ENCODE results near the gene TXNDC15. TPM values are rescaled to one million over a fixed set of nuclear protein-coding genes. Genes with fewer than 3 reads are reported as not detected.
"Not testable (repeated sequence)": the region's sequence is repeated elsewhere in the genome, so short reads cannot be mapped to it uniquely, and the experiment has no call there.

The TXNDC15 gene
- total RNA-seq, 1 experiment from 2014 or later = 47.4 TPM

DNA sequence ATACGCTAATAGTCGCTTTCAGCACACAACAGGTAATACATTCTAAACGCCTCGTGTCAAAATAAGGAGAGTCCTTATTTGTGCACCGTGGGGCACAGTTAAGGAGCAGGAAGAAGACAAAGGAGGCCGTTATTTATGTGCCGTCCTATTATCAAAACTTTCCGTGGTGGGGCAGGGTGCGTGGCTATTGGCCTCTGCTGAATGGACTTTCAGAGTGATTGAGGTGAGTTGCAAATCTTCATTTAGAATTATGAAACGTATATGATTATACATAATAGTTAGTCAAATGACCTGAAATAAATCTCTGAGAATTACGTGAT is 27.6 kb upstream of the TXNDC15 start:
- H3K9me3 ChIP-seq (ENCODE audit: control insufficient read depth, insufficient read depth, low read depth, low read length) = no peaks in the 10 kb centered on the region
- POLR2A ChIA-PET = interaction anchor here (0.5 kb wide), 1 partner anchor 13 kb away, joined by 3 read pairs; no protein-coding TSS in a partner anchor
- TF ChIP-seq SIN3A (IDR thresholded peaks at IDR 0.05; ENCODE audit: borderline replicate concordance, insufficient read depth, low read depth, low read length) (no peak), TCF7L2 (IDR thresholded peaks at IDR 0.05; ENCODE audit: low read depth, low read length) (no peak), POLR2AphosphoS5 (IDR thresholded peaks at IDR 0.05; ENCODE audit: low read depth, low read length) (no peak)
- TF ChIP-seq, protein P1, sequence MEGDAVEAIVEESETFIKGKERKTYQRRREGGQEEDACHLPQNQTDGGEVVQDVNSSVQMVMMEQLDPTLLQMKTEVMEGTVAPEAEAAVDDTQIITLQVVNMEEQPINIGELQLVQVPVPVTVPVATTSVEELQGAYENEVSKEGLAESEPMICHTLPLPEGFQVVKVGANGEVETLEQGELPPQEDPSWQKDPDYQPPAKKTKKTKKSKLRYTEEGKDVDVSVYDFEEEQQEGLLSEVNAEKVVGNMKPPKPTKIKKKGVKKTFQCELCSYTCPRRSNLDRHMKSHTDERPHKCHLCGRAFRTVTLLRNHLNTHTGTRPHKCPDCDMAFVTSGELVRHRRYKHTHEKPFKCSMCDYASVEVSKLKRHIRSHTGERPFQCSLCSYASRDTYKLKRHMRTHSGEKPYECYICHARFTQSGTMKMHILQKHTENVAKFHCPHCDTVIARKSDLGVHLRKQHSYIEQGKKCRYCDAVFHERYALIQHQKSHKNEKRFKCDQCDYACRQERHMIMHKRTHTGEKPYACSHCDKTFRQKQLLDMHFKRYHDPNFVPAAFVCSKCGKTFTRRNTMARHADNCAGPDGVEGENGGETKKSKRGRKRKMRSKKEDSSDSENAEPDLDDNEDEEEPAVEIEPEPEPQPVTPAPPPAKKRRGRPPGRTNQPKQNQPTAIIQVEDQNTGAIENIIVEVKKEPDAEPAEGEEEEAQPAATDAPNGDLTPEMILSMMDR (IDR thresholded peaks at IDR 0.05) = no peak
- TF ChIP-seq, protein P2, sequence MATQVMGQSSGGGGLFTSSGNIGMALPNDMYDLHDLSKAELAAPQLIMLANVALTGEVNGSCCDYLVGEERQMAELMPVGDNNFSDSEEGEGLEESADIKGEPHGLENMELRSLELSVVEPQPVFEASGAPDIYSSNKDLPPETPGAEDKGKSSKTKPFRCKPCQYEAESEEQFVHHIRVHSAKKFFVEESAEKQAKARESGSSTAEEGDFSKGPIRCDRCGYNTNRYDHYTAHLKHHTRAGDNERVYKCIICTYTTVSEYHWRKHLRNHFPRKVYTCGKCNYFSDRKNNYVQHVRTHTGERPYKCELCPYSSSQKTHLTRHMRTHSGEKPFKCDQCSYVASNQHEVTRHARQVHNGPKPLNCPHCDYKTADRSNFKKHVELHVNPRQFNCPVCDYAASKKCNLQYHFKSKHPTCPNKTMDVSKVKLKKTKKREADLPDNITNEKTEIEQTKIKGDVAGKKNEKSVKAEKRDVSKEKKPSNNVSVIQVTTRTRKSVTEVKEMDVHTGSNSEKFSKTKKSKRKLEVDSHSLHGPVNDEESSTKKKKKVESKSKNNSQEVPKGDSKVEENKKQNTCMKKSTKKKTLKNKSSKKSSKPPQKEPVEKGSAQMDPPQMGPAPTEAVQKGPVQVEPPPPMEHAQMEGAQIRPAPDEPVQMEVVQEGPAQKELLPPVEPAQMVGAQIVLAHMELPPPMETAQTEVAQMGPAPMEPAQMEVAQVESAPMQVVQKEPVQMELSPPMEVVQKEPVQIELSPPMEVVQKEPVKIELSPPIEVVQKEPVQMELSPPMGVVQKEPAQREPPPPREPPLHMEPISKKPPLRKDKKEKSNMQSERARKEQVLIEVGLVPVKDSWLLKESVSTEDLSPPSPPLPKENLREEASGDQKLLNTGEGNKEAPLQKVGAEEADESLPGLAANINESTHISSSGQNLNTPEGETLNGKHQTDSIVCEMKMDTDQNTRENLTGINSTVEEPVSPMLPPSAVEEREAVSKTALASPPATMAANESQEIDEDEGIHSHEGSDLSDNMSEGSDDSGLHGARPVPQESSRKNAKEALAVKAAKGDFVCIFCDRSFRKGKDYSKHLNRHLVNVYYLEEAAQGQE (IDR thresholded peaks at IDR 0.05; ENCODE audit: insufficient read depth in 1 of 2, low read depth in 2 of 2, low read length in 1 of 2) = no peak
- H3K27me3 ChIP-seq (ENCODE audit: control insufficient read depth, insufficient read depth, low read length) = no peaks in the 10 kb centered on the region
- peak overlapping the region; percentile 73 to 88 for H3K4me3 ChIP-seq (ENCODE audit: low read depth in 2 of 2, low read length in 2 of 2)
- ATAC-seq = no peak
- no peak for DNase-seq (ENCODE audit: low read depth, low spot score)
- H3K4me1 ChIP-seq (ENCODE audit: control insufficient read depth, insufficient read depth, low read length) = peaks cover 13% of the 10 kb centered on the region
- CTCF ChIA-PET = no interaction called here
- peak overlapping the region; percentile 94 for H3K27ac ChIP-seq (ENCODE audit: low read length)
- intact Hi-C loops (cut with micrococcal nuclease; ENCODE audit: unreplicated experiment) (no loop called here), in situ Hi-C loops (cut with HindIII; ENCODE audit: low pct_unique_long_range_greater_than_20kb, low sequenced_read_pairs) (no loop called here)
- BruUV-seq (replicated peaks) = no TSS peak
- peaks cover 6% of the 10 kb centered on the region for H3K36me3 ChIP-seq (ENCODE audit: control insufficient read depth, insufficient read depth, low read length)

DNA sequence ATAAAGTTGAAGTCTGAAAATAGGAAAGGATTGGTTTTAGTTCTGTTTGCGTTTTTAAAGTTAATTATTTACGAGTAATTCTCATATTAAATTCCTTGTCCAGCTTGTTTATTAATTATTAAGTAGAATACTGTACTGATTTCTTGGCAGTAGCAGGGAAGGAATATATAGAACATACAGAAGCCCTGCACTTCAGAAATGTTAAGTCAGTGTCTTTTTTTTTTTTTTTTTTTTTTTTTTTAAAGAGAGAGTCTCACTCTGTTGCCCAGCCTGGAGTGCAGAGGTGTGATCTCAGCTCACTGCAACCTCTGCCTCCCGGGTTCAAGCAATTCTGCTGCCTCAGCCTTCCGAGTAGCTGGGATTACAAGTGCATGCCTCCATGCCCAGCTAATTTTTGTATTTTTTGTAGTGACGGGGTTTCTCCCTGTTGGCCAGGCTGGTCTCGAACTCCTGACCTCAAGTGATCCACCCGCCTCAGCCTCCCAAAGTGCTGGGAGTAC is 24.7 kb upstream of the TXNDC15 start:
- POLR2A ChIA-PET = interaction anchor here (0.7 kb wide), 1 partner anchor 34 kb away, joined by 8 read pairs; no protein-coding TSS in a partner anchor
- in situ Hi-C loops (cut with HindIII; ENCODE audit: low pct_unique_long_range_greater_than_20kb, low sequenced_read_pairs); DNase-seq (ENCODE audit: low read depth, low spot score): not testable (repeated sequence)

DNA sequence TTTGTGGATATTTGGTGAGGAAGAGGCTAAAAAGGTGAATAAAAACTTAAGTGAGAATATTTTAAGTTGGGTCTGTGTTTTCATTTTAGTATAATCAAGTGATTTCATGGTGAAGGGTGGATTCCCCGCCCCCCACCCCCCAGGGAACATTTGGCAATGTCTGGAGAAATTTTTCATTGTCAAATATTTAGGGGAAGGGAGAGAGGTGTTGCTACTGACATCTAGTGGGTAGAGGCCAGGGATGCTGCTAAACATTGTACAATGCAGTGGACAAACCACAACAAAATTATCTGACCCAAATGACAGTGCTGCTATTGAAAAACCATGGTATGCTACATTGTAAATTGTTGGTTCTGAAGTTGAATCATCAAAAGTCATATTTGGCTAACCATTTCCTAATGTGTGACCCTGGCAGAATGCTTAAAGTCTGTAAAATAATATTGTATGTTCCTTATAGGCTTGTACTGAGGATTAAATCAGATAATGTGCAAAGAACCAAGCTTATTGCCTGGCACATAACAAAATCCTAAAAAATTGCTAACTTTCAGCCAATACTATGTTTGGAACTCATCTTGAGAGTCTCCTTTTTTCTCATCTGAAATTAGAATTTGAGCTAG is 22.8 kb upstream of the TXNDC15 start:
- intact Hi-C loops (cut with micrococcal nuclease; ENCODE audit: unreplicated experiment) = no loop called here
- BruUV-seq (replicated peaks) = no TSS peak
- Histone ChIP-seq H3K36me3 (ENCODE audit: control insufficient read depth, insufficient read depth, low read length) (peaks cover 21% of the 10 kb centered on the region), H3K27ac (ENCODE audit: low read length) (no peak overlapping the region), H3K4me3 (ENCODE audit: low read depth in 2 of 2, low read length in 2 of 2) (no peak overlapping the region), H3K27me3 (ENCODE audit: control insufficient read depth, insufficient read depth, low read length) (no peaks in the 10 kb centered on the region), H3K4me1 (ENCODE audit: control insufficient read depth, insufficient read depth, low read length) (peaks cover 6% of the 10 kb centered on the region; the same call in 1 of the 2 replicates), H3K9me3 (ENCODE audit: control insufficient read depth, insufficient read depth, low read depth, low read length) (no peaks in the 10 kb centered on the region)
- TF ChIP-seq, protein P1 (IDR thresholded peaks at IDR 0.05) = peak; percentile 50
- TF ChIP-seq SIN3A (IDR thresholded peaks at IDR 0.05; ENCODE audit: borderline replicate concordance, insufficient read depth, low read depth, low read length) = no peak
- in situ Hi-C loops (cut with HindIII; ENCODE audit: low pct_unique_long_range_greater_than_20kb, low sequenced_read_pairs) = no loop called here
- ATAC-seq (peak; percentile 70), DNase-seq (ENCODE audit: low read depth, low spot score) (no peak)
- ChIA-PET POLR2A (no interaction called here), CTCF (interaction anchor here (0.7 kb wide), 1 partner anchor 16 kb away, joined by 4 read pairs; no protein-coding TSS in a partner anchor)

More for the DNA sequence above, 24.7 kb upstream of the TXNDC15 start:
- H3K4me1 ChIP-seq (ENCODE audit: control insufficient read depth, insufficient read depth, low read length) = peaks cover 13% of the 10 kb centered on the region
- H3K27me3 ChIP-seq (ENCODE audit: control insufficient read depth, insufficient read depth, low read length); H3K27ac ChIP-seq (ENCODE audit: low read length); H3K4me3 ChIP-seq (ENCODE audit: low read depth in 2 of 2, low read length in 2 of 2); H3K36me3 ChIP-seq (ENCODE audit: control insufficient read depth, insufficient read depth, low read length); intact Hi-C loops (cut with micrococcal nuclease; ENCODE audit: unreplicated experiment); H3K9me3 ChIP-seq (ENCODE audit: control insufficient read depth, insufficient read depth, low read depth, low read length); ATAC-seq; BruUV-seq (replicated peaks): not testable (repeated sequence)
- CTCF ChIA-PET = interaction anchor here (0.5 to 0.7 kb wide), 2 partner anchors 24 to 424 kb away, joined by 3 to 4 read pairs; no protein-coding TSS in a partner anchor

DNA sequence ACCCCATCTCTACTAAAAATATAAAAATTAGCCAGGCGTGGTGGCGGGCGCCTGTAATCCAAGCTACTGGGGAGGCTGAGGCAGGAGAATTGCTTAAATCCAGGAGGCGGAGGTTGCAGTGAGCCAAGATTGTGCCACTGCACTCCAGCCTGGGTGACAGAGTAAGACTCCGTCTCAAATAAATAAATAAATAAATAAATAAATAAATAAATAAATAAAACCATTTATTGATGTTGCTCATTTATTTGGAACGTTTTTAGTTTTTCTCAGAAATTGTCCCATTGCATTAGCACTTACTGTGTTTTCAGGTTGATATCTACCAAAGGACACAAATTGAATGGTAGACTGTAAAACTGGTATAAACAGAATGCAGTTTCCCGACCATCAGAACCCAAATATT is 17.7 kb upstream of the TXNDC15 start:
- DNase-seq (ENCODE audit: low read depth, low spot score); in situ Hi-C loops (cut with HindIII; ENCODE audit: low pct_unique_long_range_greater_than_20kb, low sequenced_read_pairs); H3K4me1 ChIP-seq (ENCODE audit: control insufficient read depth, insufficient read depth, low read length); CTCF ChIA-PET; H3K9me3 ChIP-seq (ENCODE audit: control insufficient read depth, insufficient read depth, low read depth, low read length); BruUV-seq (replicated peaks); H3K4me3 ChIP-seq (ENCODE audit: low read depth in 2 of 2, low read length in 2 of 2); intact Hi-C loops (cut with micrococcal nuclease; ENCODE audit: unreplicated experiment); ATAC-seq; H3K27me3 ChIP-seq (ENCODE audit: control insufficient read depth, insufficient read depth, low read length); POLR2A ChIA-PET; H3K27ac ChIP-seq (ENCODE audit: low read length): not testable (repeated sequence)
- H3K36me3 ChIP-seq (ENCODE audit: control insufficient read depth, insufficient read depth, low read length) = peaks cover 43% of the 10 kb centered on the region
